Measurements from ENCODE around the gene TMEM119. TPM values are rescaled to one million over a fixed set of nuclear protein-coding genes. Genes with fewer than 3 reads are reported as not detected.

Gene TMEM119
- total and polyA plus RNA-seq, 9 of the 15 experiments (the other 6 are each of a cell fraction or from before 2014, with no cell fraction given), result 0.18 TPM; not detected in 8

DNA sequence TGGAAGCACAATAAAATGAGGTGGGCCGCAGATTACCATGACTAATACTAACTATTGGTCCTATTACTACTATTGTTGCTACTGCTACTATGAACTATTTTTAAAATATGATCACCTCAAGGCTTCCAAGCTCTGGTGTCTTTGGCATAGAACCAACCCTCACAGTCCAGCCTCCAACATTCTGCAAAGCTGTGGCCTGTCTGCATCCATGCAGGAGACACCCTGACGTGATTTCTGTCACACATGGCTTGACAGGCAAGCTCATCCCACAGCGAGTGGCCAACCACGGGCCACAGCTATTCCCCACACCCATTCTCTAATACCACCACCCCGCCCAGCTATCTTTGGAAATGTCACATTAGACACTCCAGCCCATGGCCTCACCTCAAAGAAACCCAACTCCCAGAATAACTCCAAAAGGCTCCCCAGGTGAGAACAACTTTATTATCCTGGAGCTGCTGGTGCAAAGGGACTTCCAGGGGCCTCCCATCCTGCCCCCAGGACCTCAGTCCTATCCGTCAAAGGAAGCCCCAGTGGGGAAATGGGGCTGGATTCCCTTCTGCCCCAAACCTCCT lies 21.1 kb downstream of the TMEM119 start:
- intact Hi-C loops (cut with micrococcal nuclease), result no loop called here
- no peak for TF ChIP-seq ZNF121 (CRISPR knock-in tag; conservative IDR thresholded peaks at IDR 0.05)
- TF ChIP-seq, protein P1, sequence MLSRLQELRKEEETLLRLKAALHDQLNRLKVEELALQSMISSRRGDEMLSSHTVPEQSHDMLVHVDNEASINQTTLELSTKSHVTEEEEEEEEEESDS (CRISPR knock-in tag; IDR thresholded peaks at IDR 0.05), result no peak
- TF ChIP-seq MBD2 (IDR thresholded peaks at IDR 0.05; ENCODE audit: borderline replicate concordance, low read depth), result no peak
- no peak for TF ChIP-seq BRD9 (IDR thresholded peaks at IDR 0.05; ENCODE audit: low read depth, partially characterized antibody)
- TF ChIP-seq RHOXF2B (CRISPR knock-in tag; conservative IDR thresholded peaks at IDR 0.05), result no peak
- no peak for TF ChIP-seq SMARCA5 (IDR thresholded peaks at IDR 0.05)
- FAIRE-seq, result no peak
- peaks cover 0 to 4% of the 10 kb centered on the region in 2 experiments; a peak in 1 of 5 replicates for H3K4me1 ChIP-seq (replicated peaks in 1 of 2; ENCODE audit: control insufficient read depth in 2 of 2, insufficient read depth in 2 of 2, low read length in 2 of 2)
- CTCF ChIA-PET (ENCODE audit: low intra/inter-chr PET ratio), result no interaction called here
- H3K79me2 ChIP-seq (ENCODE audit: control insufficient read depth, insufficient read depth, low read length), result no peaks in the 10 kb centered on the region
- no peak for DNase-seq (ENCODE audit: extremely low read depth in 1 of 4, low spot score in 3 of 4)
- WGBS (ENCODE audit: insufficient coverage, low coverage, missing lambda C conversion rate), result 8% methylated on average over 6 of the region's 6 CpGs
- BruUV-seq (replicated peaks), result no TSS peak
- POLR2A ChIA-PET, result interaction anchor here (0.6 to 1.7 kb wide), 5 partner anchors 8 to 13 kb away, joined by 3 to 5 read pairs (median 3); no protein-coding TSS in a partner anchor
- H2AFZ ChIP-seq (ENCODE audit: low read depth, low read length), result no peak overlapping the region
- no peaks in the 10 kb centered on the region; the same call in 1 of the 2 replicates for H4K20me1 ChIP-seq (replicated peaks; ENCODE audit: control insufficient read depth, insufficient read depth, low read length)
- no peak for ATAC-seq
- no peak overlapping the region for H3K4me2 ChIP-seq (ENCODE audit: insufficient read depth, low read length)
- no peaks in the 10 kb centered on the region for H3K36me3 ChIP-seq (ENCODE audit: control insufficient read depth, insufficient read depth, low read length)
- H3K27me3 ChIP-seq (ENCODE audit: control insufficient read depth in 2 of 2, insufficient read depth in 2 of 2, low read length in 2 of 2), result peaks cover 0 to 7% of the 10 kb centered on the region in 2 experiments; a peak in 2 of 5 replicates
- no peaks in the 10 kb centered on the region for H3K9me1 ChIP-seq (ENCODE audit: control insufficient read depth, insufficient read depth, low read length)
- in situ Hi-C loops (cut with MboI), result no loop called here
- no peak overlapping the region for H3K4me3 ChIP-seq
- H3K9ac ChIP-seq (ENCODE audit: insufficient read depth in 1 of 2, low read depth in 2 of 2, low read length in 2 of 2), result no peak overlapping the region
- no peak overlapping the region for H3K27ac ChIP-seq (ENCODE audit: extremely low read depth, low read depth, low read length)
- H3K9me3 ChIP-seq (replicated peaks; ENCODE audit: control insufficient read depth, insufficient read depth, low read depth, low read length), result no peaks in the 10 kb centered on the region
